Activated gamma-delta T cell treated with anti-CD3 and anti-CD28 coated beads, Interleukin-2, amount 50 U/mL, for 16 hours (primary cell): ENCODE results near the gene SAPCD1.

Source experiments
- DNase-seq: peaks from one replicate; pipeline ENCODE4 v3.0.0-alpha.2; 2020; ENCODE audit warnings: low read depth

Gene SAPCD1

DNA sequence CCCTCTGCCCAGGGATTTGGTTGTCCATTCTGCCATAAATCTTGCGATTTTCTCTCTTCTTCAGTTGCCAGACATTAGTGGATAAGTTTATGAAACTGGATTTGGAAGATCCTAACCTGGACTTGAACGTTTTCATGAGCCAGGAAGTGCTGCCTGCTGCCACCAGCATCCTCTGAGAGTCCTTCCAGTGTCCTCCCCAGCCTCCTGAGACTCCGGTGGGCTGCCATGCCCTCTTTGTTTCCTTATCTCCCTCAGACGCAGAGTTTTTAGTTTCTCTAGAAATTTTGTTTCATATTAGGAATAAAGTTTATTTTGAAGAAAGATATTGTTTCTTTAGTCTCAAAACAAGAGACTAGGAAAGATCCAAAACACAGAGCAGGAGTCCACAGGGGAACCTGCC lies at the start of gene SAPCD1:
Gene SAPCD1, plus strand, starts transcription at position 301 of the 400 bp plus-strand sequence. CDS start 399 bp downstream, outside the sequence.
- no peak for DNase-seq

DNA sequence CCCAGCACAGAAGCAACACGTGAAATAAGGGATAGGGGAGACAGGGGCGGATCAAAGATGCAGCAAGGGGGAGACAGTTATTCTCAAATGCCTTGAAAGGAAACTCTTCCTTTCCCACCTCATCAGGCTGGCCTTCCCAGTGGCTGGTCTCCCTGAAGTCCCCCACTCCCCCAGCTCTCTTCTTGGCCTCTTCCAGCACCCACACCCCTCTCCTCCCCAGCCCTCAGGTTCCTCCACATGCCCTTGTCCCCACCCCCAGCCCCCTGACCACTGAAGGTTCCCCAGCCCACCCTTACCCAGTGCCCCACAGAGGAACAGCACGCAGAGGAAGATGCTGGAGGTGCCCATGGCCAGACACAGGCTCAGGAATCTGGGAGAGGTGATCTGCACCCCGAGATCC lies 49.0 kb upstream of the SAPCD1 start:
- no peak for DNase-seq

GRCh38 chr6:31713991-31714684 lies 48.3 kb upstream of the SAPCD1 start:
- DNase-seq: no peak

DNA sequence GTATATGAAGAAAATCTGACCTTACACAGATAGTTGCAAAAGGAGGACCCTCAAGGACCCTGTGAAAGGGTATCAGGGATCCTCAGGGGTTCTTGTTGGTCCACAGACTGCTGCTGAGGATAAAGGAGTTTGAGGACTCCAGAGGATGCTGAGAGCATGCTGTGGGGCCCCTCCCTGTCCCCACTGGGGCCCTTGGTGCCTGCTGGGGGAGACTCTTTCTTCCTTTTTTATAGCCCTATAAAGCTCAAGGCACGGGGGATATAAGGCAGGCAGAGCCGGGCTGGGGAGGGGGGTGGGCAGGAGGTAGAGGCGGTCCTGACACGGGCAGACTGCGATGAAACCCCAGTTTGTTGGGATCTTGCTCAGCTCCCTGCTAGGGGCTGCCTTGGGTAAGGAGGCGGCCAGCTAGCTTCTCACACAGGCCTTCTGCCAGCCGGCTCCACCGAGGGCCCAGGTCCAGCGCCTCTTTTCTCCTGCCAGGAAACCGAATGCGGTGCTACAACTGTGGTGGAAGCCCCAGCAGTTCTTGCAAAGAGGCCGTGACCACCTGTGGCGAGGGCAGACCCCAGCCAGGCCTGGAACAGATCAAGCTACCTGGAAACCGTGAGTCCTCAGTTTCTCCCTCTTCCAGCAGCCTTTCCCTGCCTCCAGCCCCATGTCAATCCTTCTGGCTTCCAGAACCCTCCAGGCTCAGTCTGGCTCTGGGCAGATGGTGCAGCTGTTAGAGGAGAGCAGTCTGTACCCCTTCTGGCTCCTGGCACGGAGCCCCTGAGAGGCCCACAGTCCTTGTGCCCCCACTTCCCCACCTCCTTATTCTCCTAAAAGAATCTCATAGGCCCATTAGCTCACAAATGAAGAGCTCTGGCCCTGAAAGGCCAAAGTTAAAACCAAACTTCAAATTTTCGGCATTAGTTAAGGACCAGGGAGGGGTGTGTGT lies 47.2 kb upstream of the SAPCD1 start, which contains the start of gene LY6G6D:
Gene LY6G6D, plus strand, starts transcription at position 327 of the 937 bp plus-strand sequence. Its CDS starts 8 bp downstream, at position 335.
- DNase-seq: no peak

DNA sequence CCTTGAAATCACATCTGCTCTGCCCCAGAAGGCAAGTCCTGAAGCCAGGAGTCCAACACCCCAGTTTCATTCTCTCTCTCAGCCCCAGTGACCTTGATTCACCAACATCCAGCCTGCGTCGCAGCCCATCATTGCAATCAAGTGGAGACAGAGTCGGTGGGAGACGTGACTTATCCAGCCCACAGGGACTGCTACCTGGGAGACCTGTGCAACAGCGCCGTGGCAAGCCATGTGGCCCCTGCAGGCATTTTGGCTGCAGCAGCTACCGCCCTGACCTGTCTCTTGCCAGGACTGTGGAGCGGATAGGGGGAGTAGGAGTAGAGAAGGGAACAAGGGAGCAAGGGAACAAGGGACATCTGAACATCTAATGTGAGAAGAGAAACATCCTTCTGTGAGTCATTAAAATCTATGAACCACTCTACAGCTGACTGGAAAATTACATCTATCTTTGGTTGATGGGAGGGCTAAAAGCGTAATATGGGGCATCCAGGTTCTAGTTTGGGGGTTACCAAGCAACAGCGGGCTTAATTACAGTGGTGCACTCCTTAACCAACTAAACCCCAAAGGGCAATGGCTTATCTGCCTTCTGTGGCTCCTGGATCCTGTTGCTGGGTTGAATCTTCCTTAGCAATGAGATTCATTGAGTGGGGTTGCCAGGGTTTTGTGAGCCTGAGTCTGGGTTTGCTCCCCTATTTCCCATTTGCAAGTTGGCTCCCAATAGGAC lies 44.8 kb upstream of the SAPCD1 start:
- DNase-seq: no peak

GRCh38 chr6:31718265-31718664 lies 44.2 kb upstream of the SAPCD1 start:
- no peak for DNase-seq

GRCh38 chr6:31719001-31719400 lies 43.5 kb upstream of the SAPCD1 start:
- DNase-seq: no peak

- DNase-seq: no peak
These were observed 42.2 kb upstream of the SAPCD1 start for GRCh38 chr6:31720196-31720770.

DNA sequence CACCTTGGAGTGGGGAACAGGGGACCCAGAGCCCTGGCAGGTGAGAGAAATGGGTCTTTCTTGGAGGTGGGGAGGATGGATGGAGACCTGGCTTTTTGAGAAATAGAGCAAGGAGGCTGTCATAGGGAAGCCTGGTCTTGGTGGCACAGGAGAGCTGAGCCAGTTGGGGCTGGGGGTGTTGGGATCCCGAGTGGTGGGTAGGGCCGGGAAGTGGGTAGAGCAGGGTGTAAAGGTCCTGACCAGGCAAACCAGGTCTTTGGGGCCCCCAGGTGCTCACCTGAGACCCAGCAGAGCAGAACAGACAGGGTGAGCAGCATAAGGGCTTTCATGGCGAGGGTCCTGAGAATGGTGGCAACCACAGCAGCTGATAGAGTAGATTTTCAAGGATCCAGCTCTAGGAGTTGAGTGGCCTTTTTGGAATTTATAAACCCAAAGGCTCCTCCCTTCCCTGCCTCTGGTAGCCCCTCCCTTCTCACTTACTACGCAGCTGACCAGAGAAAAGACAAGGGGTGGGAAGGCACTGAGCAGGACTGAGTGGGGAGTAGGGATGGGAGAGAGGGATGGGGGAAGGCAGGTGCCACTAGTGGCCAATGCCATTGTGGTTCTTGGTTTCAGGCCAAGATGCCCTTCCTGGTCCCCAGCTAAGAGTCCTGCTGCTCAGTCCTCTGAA lies 41.0 kb upstream of the SAPCD1 start, which contains the start of gene LY6G6C:
Gene LY6G6C, minus strand, starts transcription at position 396 of the 670 bp plus-strand sequence. Its CDS starts 67 bp downstream, at position 329.
- no peak for DNase-seq

- DNase-seq: no peak
These were observed 40.3 kb upstream of the SAPCD1 start for GRCh38 chr6:31722173-31722572.

- no peak for DNase-seq
These were observed 39.0 kb upstream of the SAPCD1 start, which contains the start of gene MPIG6B for GRCh38 chr6:31723245-31723979. Gene MPIG6B (plus strand): TSS chr6:31723373. CDS start chr6:31723384, 11 bp downstream.

- no peak for DNase-seq
These were observed 38.3 kb upstream of the SAPCD1 start for GRCh38 chr6:31723980-31724691.

- DNase-seq: no peak
These were observed 36.7 kb upstream of the SAPCD1 start for GRCh38 chr6:31725502-31726350.

GRCh38 chr6:31727034-31727716 lies 35.3 kb upstream of the SAPCD1 start:
- DNase-seq: no peak

GRCh38 chr6:31727717-31728671 lies 34.5 kb upstream of the SAPCD1 start:
- no peak for DNase-seq

GRCh38 chr6:31728767-31729514 lies 33.5 kb upstream of the SAPCD1 start, which contains the start of gene DDAH2:
Gene DDAH2 (minus strand): TSS chr6:31729299. CDS start chr6:31729161, 138 bp downstream.
- no peak for DNase-seq
